Suprapubic skin (tissue), 4 donors: ENCODE data around the gene TRIM45. TPM values are rescaled to one million over a fixed set of nuclear protein-coding genes. Genes with fewer than 3 reads are reported as not detected.

Experiments used
- DNase-seq, 2 donors: peaks; one replicate each; pipeline ENCODE4 v3.0.0-alpha.2; 2019; ENCODE audit warnings: low spot score in 2 of 2
- H3K27ac ChIP-seq: fragments of 200-600 bp; sonication (generic); one replicate; pipeline ENCODE4 v1.5.1; 2019
- H3K27me3 ChIP-seq: fragments of 200-600 bp; sonication (generic); one replicate; pipeline ENCODE4 v1.5.1; 2019
- H3K36me3 ChIP-seq: fragments of 200-600 bp; sonication (generic); one replicate; pipeline ENCODE4 v1.5.1; 2019
- H3K4me1 ChIP-seq: fragments of 200-600 bp; sonication (generic); one replicate; pipeline ENCODE4 v1.5.1; 2019
- H3K4me3 ChIP-seq: fragments of 200-600 bp; sonication (generic); one replicate; pipeline ENCODE4 v1.5.1; 2019; ENCODE audit warnings: mild to moderate bottlenecking
- H3K9me3 ChIP-seq: fragments of 200-600 bp; sonication (generic); one replicate; pipeline ENCODE4 v1.5.1; 2019
- EP300 ChIP-seq: sonication (generic); formaldehyde crosslinking; IDR thresholded peaks from one replicate; pipeline ENCODE4 v1.6.1; 2017; ENCODE audit warnings: antibody characterized with exemption
- POLR2A ChIP-seq, 2 donors: fragments of 450-650 bp; IDR thresholded peaks; one replicate each; pipeline ENCODE4 v1.6.1; 2017; ENCODE audit warnings: antibody characterized with exemption in 2 of 2, mild to moderate bottlenecking in 2 of 2, moderate library complexity in 2 of 2
- POLR2AphosphoS5 ChIP-seq, 3 donors: sonication (generic); formaldehyde crosslinking; IDR thresholded peaks; one replicate each; pipeline ENCODE4 v1.6.1; 2017; ENCODE audit warnings: antibody characterized with exemption in 3 of 3
- WGBS: methylation state at CpG from one replicate; pipeline ENCODE4 v1.1.5; 2018; 5-methylcytosine and 5-hydroxymethylcytosine counted together
- total RNA-seq, 4 donors: library from RNA; depleted of rRNA; stranded (reverse); fragments of >200 nt; gene quantifications; one replicate each; pipeline ENCODE4 v1.1.0, GENCODE V29; 2016
- TF ChIP-seq, protein P1 (sequence below), 2 donors: fragments of 200-600 bp in 1 of 2; fragments of 450-650 bp in 1 of 2; sonication (generic) in 1 of 2; IDR thresholded peaks; one replicate each; pipeline ENCODE4 v1.5.1; 2016 to 2019; ENCODE audit warnings: antibody characterized with exemption in 2 of 2, mild to moderate bottlenecking in 1 of 2, moderate library complexity in 1 of 2

TRIM45 gene, protein sequence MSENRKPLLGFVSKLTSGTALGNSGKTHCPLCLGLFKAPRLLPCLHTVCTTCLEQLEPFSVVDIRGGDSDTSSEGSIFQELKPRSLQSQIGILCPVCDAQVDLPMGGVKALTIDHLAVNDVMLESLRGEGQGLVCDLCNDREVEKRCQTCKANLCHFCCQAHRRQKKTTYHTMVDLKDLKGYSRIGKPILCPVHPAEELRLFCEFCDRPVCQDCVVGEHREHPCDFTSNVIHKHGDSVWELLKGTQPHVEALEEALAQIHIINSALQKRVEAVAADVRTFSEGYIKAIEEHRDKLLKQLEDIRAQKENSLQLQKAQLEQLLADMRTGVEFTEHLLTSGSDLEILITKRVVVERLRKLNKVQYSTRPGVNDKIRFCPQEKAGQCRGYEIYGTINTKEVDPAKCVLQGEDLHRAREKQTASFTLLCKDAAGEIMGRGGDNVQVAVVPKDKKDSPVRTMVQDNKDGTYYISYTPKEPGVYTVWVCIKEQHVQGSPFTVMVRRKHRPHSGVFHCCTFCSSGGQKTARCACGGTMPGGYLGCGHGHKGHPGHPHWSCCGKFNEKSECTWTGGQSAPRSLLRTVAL
- 10 to 100 TPM in 1 of 4 donors, 1 to 10 TPM in 3; 2.6 to 10.4 (median 3.8) TPM for total RNA-seq

DNA sequence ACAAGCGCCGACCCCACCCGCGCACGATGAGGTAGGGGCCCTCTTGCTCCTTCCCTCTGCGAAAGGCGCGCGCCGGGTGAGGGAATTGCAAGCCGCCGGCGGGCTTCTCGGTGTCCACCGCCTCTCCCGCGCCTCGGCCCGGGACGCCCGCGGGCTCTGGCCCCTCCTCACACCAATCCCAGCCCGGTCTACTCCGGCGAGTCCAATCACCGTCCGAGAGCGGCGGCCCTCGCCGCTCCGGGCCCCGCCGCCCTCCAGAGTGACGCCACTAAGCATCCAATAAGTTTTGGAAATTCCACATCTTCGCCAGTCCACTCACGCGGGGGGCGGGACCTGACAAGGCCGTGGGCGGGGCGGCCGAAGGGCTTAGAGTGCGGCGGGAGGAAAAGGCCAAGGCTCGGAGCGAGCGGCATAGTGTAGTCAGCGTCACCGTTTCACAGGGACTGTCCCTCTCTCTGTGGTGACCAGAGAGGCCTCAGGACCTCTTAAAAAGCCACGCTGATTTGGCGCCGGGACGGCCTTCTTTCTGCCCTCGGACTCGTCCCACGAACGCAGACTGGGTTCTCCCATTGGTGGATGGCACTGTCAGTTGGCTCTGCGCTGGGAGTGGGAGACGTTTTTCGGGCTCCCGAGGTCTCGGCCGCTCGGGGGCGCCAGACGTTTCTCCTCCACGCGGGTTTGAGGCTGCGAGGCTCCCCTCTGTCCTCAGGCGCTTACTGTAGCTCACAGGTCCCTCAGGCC is at the start of gene TRIM45:
TRIM45 (minus strand) TSS at position 161 of the 741 bp plus-strand sequence. CDS start 548 bp downstream, outside the sequence.
- H3K4me1 ChIP-seq, result peaks cover 15% of the 10 kb centered on the region
- H3K27me3 ChIP-seq, result no peaks in the 10 kb centered on the region
- no peaks in the 10 kb centered on the region for H3K9me3 ChIP-seq
- TF ChIP-seq EP300, result no peak
- no peak for TF ChIP-seq POLR2A (IDR thresholded peaks at IDR 0.05)
- TF ChIP-seq, protein P1, sequence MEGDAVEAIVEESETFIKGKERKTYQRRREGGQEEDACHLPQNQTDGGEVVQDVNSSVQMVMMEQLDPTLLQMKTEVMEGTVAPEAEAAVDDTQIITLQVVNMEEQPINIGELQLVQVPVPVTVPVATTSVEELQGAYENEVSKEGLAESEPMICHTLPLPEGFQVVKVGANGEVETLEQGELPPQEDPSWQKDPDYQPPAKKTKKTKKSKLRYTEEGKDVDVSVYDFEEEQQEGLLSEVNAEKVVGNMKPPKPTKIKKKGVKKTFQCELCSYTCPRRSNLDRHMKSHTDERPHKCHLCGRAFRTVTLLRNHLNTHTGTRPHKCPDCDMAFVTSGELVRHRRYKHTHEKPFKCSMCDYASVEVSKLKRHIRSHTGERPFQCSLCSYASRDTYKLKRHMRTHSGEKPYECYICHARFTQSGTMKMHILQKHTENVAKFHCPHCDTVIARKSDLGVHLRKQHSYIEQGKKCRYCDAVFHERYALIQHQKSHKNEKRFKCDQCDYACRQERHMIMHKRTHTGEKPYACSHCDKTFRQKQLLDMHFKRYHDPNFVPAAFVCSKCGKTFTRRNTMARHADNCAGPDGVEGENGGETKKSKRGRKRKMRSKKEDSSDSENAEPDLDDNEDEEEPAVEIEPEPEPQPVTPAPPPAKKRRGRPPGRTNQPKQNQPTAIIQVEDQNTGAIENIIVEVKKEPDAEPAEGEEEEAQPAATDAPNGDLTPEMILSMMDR (IDR thresholded peaks at IDR 0.05), result peak; percentile 41 to 74
- peak in 1 of 3 donors; percentile 3 for TF ChIP-seq POLR2AphosphoS5 (IDR thresholded peaks at IDR 0.05)
- WGBS, result 0% methylated on average over 24 of the region's 71 CpGs
- peak within 1 kb of the TSS; percentile 61 for H3K4me3 ChIP-seq
- H3K36me3 ChIP-seq, result peaks cover 5% of the 10 kb centered on the region
- peak; percentile 96 to 98 for DNase-seq
- H3K27ac ChIP-seq, result peak within 1 kb of the TSS; percentile 71

DNA sequence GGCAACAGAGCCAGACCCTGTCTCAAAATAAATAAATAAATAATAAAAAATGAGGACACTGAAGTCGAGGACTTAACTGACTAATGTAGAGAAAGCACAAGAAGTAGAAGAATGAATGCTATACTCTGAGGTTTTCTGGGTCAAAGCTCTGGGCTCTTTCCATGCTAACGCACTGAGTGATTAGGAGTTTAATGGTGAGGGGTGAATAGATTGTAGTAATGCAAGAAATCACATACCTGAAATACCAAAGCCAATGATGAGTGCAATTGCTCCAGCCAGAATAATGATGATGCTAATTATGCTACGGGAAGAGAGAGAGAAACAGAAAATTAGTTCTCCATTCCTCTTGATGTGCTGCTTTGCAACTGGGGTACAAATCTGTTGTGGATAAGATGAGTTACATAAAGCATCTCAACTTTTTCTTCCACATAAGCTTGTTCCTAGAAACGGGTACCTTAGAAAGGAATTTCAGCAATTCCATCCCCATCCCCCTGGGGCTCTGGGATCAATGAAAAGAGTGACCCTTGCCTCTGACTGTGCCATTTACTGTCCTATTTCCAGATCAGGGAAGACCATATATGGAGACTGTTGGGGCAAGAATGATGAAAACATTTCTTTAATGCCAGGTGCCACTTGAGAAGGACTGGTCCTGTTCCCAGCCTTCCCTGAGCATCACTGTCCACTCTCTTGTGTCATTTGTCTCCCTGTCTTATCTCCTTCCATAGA is 48.5 kb upstream of the TRIM45 start:
- H3K4me1 ChIP-seq, result no peaks in the 10 kb centered on the region
- WGBS, result 68% methylated on average over 4 of the region's 4 CpGs
- H3K27me3 ChIP-seq, result no peaks in the 10 kb centered on the region
- no peak overlapping the region for H3K27ac ChIP-seq
- no peak for TF ChIP-seq POLR2AphosphoS5 (IDR thresholded peaks at IDR 0.05)
- TF ChIP-seq EP300, result no peak
- TF ChIP-seq, protein P1 (IDR thresholded peaks at IDR 0.05), result no peak
- TF ChIP-seq POLR2A (IDR thresholded peaks at IDR 0.05), result no peak
- no peak overlapping the region for H3K4me3 ChIP-seq
- H3K36me3 ChIP-seq, result no peaks in the 10 kb centered on the region
- H3K9me3 ChIP-seq, result no peaks in the 10 kb centered on the region
- DNase-seq, result no peak

DNA sequence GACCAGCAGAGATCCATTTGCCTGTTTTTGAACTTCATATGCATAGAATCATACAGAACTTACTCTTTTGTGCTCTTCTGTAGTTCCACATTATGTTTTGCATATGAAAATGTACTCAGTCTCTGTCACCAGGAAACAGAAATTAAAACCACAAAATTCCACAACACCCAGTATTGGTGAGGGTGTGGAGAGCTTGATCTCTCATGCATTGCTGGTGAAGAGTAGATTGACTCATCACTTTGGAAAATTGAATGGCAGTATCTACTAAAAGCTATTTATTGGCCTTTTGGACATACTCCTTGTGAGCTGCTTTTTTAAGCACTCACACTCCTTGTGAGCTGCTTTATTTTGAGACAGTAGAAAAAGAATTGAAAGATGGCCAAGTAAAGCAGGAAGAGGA is 45.9 kb upstream of the TRIM45 start:
- TF ChIP-seq EP300, result no peak
- H3K4me3 ChIP-seq, result no peak overlapping the region
- no peak for DNase-seq
- H3K27me3 ChIP-seq, result no peaks in the 10 kb centered on the region
- no peaks in the 10 kb centered on the region for H3K36me3 ChIP-seq
- no peaks in the 10 kb centered on the region for H3K9me3 ChIP-seq
- H3K4me1 ChIP-seq, result no peaks in the 10 kb centered on the region
- H3K27ac ChIP-seq, result no peak overlapping the region

DNA sequence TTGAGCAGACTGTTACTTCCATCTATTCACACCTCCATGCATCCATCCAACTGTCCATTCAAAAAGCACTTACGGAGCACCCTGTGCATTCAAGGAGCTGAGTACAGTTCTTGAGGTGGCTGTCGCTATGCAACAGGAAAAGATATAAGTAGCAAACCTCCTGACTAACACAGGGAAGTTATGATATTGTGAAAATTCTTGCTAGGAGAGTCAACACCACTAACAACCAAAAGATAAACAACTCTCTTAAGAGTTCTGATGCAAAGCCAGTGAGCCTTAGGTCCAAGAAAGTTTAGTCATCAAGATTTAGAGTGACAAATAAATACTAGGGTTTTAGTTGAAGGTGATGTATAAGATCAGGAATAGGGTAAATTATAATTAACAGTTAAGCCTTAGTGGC is 44.5 kb upstream of the TRIM45 start:
- no peaks in the 10 kb centered on the region for H3K9me3 ChIP-seq
- no peak for DNase-seq

DNA sequence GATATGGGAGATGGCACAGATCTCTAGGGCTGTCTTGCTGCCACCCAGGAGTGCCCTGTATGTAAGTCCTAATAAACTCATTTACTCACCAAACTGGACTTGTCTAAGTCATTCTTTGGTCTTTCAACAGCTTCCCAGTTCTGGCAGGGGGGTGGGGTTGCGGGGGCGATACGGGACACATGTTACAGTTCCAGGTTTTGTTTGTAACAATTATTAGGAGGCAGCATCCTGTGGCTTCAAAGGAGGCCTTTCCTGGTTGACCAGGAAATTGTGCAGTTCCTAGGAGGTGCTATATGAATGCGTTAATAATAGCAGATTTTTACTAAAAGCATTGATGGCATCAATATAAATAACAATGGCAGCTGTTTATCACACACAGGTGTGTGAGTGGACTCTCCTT is 42.7 kb upstream of the TRIM45 start:
- H3K4me1 ChIP-seq, result no peaks in the 10 kb centered on the region
- DNase-seq, result no peak
- no peaks in the 10 kb centered on the region for H3K27me3 ChIP-seq
- H3K27ac ChIP-seq, result no peak overlapping the region
- no peaks in the 10 kb centered on the region for H3K9me3 ChIP-seq
- 60% methylated on average over 4 of the region's 4 CpGs for WGBS
- no peak overlapping the region for H3K4me3 ChIP-seq
- TF ChIP-seq EP300 (no peak), POLR2A (IDR thresholded peaks at IDR 0.05) (no peak), POLR2AphosphoS5 (IDR thresholded peaks at IDR 0.05) (no peak)
- TF ChIP-seq, protein P1 (IDR thresholded peaks at IDR 0.05), result no peak
- H3K36me3 ChIP-seq, result no peaks in the 10 kb centered on the region

More for the DNA sequence above, 44.5 kb upstream of the TRIM45 start:
- no peaks in the 10 kb centered on the region for H3K4me1 ChIP-seq
- no peak overlapping the region for H3K4me3 ChIP-seq
- TF ChIP-seq, protein P1 (IDR thresholded peaks at IDR 0.05), result no peak
- TF ChIP-seq EP300, result no peak
- TF ChIP-seq POLR2A (IDR thresholded peaks at IDR 0.05), result no peak
- TF ChIP-seq POLR2AphosphoS5 (IDR thresholded peaks at IDR 0.05), result no peak
- 86% methylated on average over 2 of the region's 2 CpGs for WGBS
- H3K27me3 ChIP-seq, result no peaks in the 10 kb centered on the region
- H3K27ac ChIP-seq, result no peak overlapping the region
- H3K36me3 ChIP-seq, result no peaks in the 10 kb centered on the region
